ENCODE results near the gene ZHX3.

The ZHX3 gene, protein sequence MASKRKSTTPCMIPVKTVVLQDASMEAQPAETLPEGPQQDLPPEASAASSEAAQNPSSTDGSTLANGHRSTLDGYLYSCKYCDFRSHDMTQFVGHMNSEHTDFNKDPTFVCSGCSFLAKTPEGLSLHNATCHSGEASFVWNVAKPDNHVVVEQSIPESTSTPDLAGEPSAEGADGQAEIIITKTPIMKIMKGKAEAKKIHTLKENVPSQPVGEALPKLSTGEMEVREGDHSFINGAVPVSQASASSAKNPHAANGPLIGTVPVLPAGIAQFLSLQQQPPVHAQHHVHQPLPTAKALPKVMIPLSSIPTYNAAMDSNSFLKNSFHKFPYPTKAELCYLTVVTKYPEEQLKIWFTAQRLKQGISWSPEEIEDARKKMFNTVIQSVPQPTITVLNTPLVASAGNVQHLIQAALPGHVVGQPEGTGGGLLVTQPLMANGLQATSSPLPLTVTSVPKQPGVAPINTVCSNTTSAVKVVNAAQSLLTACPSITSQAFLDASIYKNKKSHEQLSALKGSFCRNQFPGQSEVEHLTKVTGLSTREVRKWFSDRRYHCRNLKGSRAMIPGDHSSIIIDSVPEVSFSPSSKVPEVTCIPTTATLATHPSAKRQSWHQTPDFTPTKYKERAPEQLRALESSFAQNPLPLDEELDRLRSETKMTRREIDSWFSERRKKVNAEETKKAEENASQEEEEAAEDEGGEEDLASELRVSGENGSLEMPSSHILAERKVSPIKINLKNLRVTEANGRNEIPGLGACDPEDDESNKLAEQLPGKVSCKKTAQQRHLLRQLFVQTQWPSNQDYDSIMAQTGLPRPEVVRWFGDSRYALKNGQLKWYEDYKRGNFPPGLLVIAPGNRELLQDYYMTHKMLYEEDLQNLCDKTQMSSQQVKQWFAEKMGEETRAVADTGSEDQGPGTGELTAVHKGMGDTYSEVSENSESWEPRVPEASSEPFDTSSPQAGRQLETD

DNA sequence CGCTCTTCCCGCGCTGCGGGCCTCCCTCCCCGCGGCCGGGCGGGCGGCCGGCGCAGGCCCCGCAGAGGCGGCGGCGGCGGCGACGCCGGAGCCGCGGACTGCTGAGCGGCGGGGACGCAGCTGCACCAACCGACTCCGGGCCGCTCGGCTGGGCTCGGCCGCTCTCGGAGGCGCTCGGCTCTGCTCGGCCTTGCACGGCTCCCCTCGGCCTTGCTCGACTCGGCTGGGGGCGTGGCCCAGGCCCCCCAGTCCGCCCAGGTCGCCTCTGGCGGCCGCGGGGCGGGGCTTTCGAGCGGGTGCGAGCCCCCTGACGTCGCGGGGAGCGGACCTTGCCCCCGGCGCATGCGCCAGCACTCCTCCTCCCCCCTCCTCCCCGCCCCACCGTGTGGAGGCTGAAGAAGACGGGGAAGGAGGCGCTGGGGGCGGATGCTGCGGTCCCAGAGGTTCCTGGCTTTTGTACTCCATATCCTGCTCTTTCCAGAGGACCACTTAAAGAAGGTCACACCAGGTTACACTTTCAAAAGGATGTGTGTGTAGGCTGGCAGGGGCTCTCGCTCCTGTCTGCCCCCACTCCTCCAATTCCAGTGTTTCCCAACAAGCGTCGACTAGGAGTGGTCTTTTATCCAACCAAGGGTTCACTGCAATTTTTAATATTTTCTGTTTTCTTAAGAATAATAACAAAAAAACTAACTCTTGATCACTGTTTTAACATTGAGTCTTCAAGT lies at the start of gene ZHX3:
Gene ZHX3, minus strand, starts transcription at position 186 of the 725 bp plus-strand sequence. CDS start 112,815 bp downstream, outside the sequence.
- DNase-seq (ENCODE audit: low read depth, low spot score): peak; percentile 97

DNA sequence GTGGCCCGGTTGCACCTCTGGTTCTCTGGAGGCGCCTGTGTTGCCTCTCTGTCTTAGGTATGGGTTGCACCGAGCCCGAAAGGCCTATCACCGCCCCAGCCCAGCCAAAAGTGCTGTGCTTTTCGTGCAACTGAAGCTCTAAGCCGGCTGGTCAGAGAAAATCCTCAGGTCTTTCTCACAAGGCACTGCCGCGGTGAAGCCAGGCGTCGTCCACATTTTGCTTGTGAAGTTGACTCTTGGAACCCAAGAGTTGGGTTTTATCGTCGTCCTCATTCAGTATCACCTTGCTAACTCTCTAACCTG lies 49.8 kb upstream of the ZHX3 start:
- DNase-seq (ENCODE audit: low read depth, low spot score): peak; percentile 36

DNA sequence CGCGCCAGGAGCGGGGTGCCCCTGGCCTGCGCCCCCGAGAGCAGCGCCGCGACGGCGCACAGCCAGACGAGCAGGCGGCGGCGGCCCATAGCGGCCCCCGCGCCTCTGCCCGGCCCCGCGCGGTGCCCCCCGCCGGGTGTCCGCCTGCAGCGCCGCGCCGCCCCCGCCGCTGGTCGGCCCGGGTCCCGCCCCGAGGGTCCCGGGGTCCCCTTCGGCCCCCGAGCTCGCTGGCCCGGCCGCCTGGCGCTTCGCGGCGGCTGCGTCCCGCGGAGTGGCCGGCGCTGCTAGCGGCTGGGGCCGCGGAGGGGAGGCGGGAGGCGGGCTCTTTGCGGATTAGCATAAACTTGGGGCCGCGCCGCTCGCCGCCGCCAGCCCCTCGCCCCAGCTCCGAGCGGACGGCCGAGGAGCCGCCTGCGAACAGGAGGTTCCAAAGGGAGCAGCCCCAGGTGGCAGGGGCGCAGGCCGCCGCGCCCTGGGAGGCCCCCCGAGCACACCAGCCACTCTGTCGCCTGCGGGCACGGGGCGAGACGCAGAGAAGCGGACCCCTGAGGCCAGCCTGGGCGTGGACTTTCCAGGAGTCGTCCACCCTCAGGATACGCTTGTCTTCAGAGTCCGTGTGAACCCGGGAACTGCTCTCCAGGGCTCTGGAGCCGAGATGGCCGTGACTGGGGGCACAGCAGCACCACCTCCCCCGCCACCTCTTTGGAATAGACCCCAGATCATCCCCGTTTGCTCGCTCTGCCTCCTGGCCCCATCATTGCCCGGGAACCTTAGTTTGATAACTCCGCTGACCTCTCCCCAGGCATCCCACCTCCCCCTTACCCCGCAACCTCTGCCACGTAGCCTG lies 49.2 kb upstream of the ZHX3 start, which contains the start of gene EMILIN3:
Gene EMILIN3, minus strand, starts transcription at position 273 of the 847 bp plus-strand sequence. Its CDS starts 184 bp downstream, at position 89.
- peak; percentile 40 for DNase-seq (ENCODE audit: low read depth, low spot score)

DNA sequence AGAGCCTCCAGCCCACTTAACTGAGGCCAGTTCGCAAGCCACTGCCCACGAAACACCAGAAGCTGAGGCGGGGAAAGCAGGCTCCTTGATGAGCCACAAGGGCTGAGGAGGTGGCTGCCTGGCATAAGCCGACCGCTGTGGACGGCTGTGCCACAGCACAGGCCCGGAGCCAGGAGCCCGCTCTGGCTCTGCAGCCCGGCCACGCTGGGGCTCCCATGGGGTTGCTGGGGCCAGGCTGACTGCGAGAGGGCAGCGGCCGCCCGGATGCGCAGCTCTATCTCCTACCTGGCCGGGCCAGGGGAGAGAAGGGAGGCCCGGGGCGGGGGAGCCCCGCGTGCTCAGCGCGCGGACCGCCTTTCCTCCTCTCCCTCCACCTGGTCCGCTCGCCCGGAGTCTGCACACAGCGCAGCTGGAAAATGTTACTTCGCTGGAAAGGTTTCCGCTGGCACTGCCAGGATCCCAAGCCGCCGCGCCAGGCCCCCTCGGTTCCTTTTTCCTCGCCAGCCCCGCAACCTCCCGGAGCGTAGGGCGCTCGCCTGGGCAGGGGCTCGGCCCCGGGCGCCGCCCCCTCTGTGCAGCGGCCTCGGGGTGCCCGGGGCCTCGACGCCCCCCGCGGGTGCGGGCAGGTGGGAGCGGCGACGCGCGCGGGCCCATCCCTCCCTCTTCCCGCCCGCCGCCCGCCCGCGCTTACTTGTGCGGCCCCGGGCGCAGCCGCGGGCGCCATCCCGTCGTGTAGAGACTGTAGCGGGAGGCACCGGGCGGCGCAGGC lies 48.4 kb upstream of the ZHX3 start:
- no peak for DNase-seq (ENCODE audit: low read depth, low spot score)

DNA sequence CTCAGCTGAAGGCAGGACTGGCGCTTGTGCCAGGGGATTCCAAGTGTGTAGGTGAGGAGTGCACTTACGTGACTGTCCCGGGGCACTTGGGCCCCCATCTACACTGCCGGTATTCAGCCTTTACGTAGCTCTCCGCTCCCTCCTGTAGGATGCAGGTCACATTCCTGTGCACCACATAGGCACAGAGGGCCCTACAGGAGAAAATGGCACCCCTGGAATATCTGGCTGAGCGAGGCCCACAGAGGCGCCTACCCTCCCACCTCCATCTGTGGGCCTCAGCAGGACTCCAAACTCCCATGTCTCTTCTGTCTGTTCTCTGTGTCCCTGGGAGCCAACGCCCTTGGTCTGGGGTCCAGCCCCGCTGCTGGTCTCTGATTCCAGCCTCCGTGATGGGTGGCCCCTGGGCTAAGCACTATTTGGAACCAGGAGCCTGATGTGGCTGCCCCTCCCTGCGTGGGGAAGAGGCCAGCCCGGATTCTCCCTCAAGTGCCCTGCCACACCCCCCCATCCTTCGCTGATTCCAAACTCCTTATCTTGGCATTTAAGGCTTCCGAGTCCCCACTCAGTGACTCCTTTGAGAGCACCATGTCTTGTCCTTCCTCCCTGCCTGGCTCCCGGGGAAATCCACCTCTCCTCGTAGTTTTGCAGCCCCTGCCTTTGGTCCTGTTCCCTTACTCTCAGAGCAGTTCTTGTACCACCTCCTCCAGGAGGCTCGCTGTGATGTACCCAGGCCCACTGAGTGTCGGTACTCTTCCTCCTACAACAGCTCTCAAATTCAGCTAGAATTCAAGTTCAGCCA lies 47.6 kb upstream of the ZHX3 start:
- DNase-seq (ENCODE audit: low read depth, low spot score): no peak

DNA sequence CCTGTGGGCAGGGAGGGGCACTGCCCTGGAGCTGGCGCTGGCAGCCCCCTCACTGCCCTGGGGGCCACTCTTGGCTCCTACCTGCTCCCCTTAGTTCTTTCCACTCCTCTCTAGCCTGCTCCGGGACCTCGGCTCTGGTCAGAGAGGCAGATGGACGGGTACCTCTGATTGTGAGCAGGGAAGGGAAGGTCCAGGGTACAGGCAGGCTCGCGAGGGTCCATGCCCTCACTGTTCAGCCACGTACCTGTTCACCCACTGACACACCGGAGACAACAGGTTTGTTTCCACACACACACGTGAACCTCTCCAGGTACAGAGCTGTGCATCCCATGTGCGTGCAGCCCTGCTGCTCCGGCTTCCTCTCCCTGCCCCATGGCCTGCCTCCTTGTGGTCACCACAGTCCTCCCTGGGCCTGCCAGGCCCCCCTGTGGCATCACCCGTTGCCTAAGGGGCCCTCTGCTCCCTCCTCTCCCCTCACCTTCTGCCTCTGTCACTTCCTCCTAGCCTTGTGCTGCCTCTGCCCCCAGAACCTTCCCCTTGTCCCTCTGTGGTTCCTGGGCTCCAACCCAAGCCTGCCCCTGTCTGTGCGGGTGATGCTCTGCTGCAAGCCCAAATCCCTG lies 46.8 kb upstream of the ZHX3 start:
- no peak for DNase-seq (ENCODE audit: low read depth, low spot score)

DNA sequence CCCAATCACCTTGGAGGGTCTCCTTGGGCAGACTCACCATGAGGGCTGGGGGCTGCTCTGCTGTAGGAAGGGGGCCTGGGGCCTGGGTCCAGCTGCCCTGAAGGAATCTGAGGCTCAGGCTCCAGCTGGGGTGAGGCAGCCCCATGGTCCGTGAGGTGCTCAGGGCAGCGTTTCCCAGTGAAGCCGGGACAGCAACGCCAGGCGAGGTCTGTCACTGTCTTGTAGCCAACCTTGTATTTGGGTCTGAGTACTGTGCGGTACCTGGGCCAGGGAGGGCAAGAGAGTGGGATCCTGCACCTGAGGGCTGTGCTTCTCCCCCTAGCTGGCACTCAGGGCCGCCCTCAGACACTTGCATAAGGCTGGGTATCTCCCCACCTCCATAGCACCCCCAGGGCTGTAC lies 46.1 kb upstream of the ZHX3 start:
- no peak for DNase-seq (ENCODE audit: low read depth, low spot score)

DNA sequence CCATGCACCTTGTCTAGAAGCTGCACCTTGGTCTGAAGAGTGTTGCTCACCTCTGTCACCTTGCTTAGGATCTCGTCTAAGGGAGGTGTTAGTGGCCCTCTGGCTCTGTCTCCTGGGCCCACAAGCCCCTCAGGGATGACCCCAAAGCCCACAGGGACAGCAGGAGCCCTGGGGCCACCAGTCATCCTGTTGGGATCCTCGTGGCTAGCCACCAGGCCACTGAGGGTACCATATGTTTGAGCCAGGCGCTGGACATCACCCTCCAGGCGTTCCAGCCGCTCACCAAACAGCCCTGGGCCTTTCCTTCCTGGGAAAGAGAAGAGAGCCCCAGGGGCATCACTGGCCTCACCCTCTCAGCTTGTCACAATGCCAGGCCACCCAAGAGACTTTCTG lies 45.2 kb upstream of the ZHX3 start:
- DNase-seq (ENCODE audit: low read depth, low spot score): no peak

DNA sequence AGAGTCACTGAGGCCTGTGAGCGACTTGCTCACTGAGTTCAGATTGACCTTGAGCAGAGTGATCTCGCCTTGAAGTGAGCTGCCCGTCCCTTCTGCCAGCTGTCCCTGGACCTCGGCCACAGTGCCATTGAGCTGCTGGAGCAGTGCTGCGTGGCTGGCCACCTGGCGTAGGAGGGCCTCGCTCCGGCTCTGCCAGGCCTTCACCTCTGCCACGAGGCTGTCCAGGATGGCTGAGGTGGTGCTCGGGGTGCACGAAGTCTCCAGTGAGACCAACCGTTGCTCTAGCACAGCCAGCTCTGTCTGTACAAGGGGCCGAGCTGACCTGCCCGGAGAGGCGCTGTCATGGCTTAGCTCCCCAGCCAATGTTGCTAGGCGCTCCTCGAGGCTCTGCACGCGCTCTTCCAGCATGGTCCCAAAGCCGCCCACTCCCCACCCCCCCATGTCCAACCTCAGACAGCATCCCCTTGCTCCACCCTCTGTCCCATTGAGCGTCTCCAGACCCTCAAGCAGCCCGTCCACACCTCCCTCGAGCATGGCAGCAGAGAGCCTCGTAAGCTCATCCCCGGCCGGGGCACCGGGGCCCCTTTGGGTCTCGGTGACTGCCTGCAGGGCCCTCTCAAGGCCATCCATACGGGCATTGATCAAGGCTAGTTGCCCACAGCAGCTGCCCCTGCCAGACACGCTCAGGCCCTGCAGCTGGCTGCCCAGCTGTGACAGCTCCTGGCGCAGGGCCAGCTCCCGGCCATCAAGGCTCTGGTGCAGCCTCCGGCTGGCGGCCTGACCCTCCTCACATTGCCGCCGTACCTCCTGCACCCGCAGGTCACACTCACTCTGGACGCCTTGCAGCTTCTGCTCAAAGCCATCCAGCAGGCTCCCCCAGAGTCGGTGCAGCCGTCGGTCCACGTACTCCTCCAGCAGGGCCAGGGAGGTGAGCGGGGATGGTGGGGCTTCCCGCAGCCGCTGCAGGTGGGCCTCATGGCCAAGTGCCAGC lies 44.5 kb upstream of the ZHX3 start:
- DNase-seq (ENCODE audit: low read depth, low spot score): no peak

DNA sequence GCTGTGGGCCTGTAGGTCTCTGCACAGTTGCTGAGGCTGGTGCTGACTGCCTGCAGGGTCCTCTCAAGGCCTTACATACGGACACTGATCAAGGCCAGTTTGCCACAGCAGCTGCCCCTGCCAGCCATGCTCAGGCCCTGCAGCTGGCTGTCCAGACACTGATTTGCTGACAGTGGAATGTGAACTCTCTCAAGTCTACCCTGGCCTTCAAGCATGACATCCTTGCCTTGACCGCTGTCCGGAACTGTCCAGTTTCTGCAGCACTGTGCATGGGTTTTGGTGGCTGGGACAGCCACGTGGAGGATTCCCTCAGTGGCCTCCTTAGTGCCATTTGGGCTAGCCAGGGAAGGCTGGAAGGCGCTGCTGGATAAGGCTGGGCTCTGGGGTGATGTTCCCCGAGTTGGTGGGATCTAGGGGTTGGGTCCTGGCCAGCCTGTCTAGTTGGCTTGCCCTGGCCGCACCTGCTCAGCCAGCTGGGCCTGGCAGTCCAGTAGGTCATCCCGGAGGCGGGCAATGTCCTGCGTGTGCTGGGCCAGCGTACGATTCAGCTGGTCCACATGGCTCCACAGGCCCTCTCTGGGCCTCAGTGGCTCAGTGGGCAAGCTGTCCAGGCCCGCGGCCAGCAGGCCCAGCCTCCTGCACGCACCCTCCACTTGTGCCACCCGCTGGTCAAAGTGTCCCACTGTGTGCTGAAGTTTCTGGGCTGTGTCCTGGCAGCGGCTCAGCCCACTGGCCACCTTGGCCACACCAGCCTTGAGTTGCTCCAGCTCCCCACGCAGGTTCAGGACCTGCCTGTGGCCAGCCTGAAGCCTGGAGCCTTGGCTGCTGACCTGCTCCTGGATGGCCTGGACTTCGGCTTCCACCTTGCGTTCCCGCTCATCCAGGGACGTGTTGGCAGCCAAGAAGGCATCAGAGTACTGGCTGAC lies 43.6 kb upstream of the ZHX3 start:
- no peak for DNase-seq (ENCODE audit: low read depth, low spot score)

DNA sequence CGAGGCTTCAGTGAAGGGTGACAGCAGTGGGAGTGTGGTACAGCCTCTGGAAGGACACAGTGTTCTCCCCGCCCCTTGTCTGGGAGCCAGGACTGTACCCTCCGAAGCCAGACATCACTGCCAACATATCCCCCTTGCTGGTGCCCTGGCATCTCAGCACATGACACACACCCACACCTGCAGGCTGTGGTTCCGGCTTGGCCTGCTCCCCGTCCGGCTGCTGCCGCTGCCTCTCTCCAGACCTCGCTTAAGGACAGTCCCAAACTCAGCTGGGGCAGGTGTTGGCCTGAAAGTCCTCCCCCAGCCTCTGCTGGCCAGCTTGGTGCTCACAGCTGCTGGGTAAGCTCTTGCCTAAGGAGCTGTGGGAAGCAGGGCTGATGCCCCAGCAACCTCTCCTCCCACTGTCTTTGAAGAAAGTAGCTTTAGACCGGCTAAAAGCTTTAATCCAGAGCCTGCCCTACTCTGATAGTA lies 42.0 kb upstream of the ZHX3 start:
- no peak for DNase-seq (ENCODE audit: low read depth, low spot score)

DNA sequence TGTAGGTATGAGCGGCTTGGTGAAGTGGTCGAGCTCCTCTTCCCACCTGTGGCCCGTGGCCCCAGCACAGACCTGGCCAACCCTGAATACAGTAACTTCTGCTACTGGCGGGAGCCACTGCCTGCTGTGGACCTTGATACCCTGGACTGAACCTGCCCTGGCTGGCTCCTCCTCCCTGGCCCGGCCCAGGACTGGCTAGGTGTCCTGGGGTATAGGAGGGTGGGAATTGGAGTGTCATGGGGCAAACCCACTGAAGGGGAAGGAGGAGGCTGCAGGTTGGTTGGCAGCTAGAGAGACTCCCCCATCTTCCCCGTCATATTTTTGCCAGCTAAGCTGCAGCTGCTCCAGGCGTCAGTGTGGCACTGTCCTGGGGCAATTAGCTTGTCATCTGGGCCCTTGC lies 41.2 kb upstream of the ZHX3 start:
- no peak for DNase-seq (ENCODE audit: low read depth, low spot score)

DNA sequence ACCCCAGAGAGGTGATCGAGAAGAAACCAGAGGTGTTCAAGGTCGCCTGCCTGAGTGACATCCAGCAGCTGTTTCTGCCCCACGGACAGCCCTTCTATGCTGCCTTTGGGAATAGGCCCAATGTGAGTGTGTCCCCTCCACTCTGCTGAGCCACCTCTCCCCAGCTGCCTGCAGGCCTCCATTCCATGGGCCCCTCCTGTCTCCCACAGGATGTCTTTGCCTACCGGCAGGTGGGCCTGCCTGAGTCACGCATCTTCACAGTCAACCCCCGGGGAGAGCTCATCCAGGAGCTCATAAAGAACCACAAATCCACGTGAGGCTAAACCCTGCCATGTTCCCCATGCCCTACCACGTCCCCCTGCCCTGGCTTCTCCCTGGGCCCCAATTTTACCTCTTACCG lies 40.7 kb upstream of the ZHX3 start:
- no peak for DNase-seq (ENCODE audit: low read depth, low spot score)

DNA sequence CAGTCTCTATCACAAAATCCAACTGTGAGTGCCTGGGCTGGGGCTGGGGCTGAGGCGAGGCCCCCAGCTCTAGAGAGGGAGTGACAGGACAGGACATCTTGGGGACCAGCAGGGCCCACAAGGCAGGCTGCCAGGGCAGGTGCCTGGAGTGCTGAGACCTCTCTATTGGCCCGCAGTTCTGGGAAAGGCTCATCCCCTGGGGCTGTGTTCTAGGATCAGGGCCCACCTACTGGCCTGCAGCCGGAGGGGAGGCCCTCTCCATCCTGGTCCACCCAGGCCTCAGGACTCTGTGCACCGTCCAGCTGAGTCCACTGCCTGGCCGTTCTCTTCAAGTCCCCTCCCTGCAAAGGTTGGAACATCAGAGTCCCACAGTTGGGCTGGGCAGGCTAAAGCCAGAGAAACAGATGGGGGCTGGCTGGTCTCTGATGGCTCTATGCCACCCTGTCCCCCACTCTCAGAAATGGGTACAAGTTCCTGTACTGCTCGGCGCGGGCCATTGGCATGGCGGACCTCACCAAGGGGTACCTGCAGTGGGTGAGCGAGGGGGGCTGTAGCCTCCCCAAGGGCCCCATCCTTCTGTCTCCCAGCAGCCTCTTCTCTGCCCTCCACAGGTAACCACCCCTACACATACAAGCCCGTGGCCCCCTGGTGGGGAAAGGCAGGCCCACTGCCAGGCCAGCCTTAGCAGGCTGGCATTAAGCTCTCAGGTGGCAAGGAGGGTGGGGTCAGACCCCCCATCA lies 40.1 kb upstream of the ZHX3 start:
- DNase-seq (ENCODE audit: low read depth, low spot score): no peak

DNA sequence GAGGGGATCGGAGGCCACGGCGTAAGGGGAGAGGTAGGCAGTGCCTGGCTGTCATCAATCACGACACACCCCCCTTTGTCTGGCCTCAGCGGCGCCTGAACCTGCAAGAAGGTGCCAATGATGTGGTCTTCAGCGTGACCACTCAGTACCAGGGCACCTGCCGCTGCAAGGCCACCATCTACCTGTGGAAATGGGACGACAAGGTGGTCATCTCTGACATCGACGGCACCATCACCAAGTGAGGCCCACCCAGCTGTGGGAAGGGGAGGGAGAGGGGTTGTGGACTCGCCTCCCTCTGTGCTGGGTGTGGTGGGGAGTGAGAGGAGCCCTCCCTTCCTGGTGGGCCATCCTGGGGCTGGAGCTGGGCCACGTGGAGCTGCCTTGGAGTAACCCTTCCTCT lies 39.4 kb upstream of the ZHX3 start:
- DNase-seq (ENCODE audit: low read depth, low spot score): no peak

Data from ELF-1 (cell line).